Ovary (tissue), 9 donors: Measurements from ENCODE around the gene USP16. TPM values are rescaled to one million over a fixed set of nuclear protein-coding genes. Genes with fewer than 3 reads are reported as not detected.

Experiments
- DNase-seq, 5 donors: peaks; one replicate each; pipeline ENCODE4 v3.0.0-alpha.2; 2019 to 2020
- H3K27ac ChIP-seq, 2 donors: fragments of 200-600 bp; one replicate each; pipeline versions ENCODE4 v1.5.1 to v1.8.0; 2019 to 2022
- H3K27me3 ChIP-seq: fragments of 200-600 bp; one replicate; pipeline ENCODE4 v1.8.0; 2022
- H3K36me3 ChIP-seq: fragments of 200-600 bp; sonication (generic); one replicate; pipeline ENCODE4 v1.5.1; 2019
- H3K4me1 ChIP-seq: one replicate; pipeline ENCODE4 v1.8.1; 2013; ENCODE audit warnings: mild to moderate bottlenecking, moderate library complexity; ENCODE audit not compliant: insufficient read depth
- H3K4me3 ChIP-seq: fragments of 200-600 bp; sonication (generic); one replicate; pipeline ENCODE4 v1.5.1; 2017
- H3K9me3 ChIP-seq, 2 donors: fragments of 200-600 bp in 1 of 2; sonication (generic) in 1 of 2; one replicate each; pipeline versions ENCODE4 v1.5.1 to v1.8.1; 2013 to 2019; ENCODE audit warnings: mild to moderate bottlenecking in 1 of 2, moderate library complexity in 1 of 2
- CTCF ChIP-seq, 3 donors: fragments of 450-650 bp in 2 of 3; fragments of 200-600 bp in 1 of 3; IDR thresholded peaks; one replicate each; pipeline versions ENCODE4 v1.5.1 to v1.8.0; 2016 to 2022; ENCODE audit warnings: antibody characterized with exemption in 3 of 3, mild to moderate bottlenecking in 1 of 3
- EP300 ChIP-seq: sonication (generic); formaldehyde crosslinking; IDR thresholded peaks from one replicate; pipeline ENCODE4 v1.6.1; 2017; ENCODE audit warnings: antibody characterized with exemption
- POLR2A ChIP-seq: fragments of 450-650 bp; IDR thresholded peaks from one replicate; pipeline ENCODE4 v1.6.1; 2017; ENCODE audit warnings: antibody characterized with exemption, mild to moderate bottlenecking, moderate library complexity
- WGBS, 3 donors: extraction: QIAGEN DNeasy Blood & Tissue Kit in 1 of 3; methylation state at CpG; one replicate each; pipeline versions ENCODE4 v1.1.5 to v1.1.7; 2013 to 2017; 5-methylcytosine and 5-hydroxymethylcytosine counted together
- intact Hi-C, 4 donors: fragments of 100-400 bp; cut with DNase I; formaldehyde crosslinking; loops; one replicate each; pipeline versions ENCODE4 v1.11.0 to v1.15.1; 2022 to 2023
- polyA plus RNA-seq, 2 donors: library from polyadenylated mRNA; stranded (reverse); fragments of 200-250 nt in 1 of 2; fragments of 350-450 nt in 1 of 2; fragmentation: Illumina TruSeq in 1 of 2; extraction: RNeasy Lipid Tissue Mini Kit (QIAGEN cat#74804) in 1 of 2; gene quantifications; one replicate each; pipeline ENCODE4 v1.2.3, GENCODE V29; 2013 to 2014
- total RNA-seq, 7 donors: library from RNA; depleted of rRNA in 2 of 7; stranded (reverse); fragments of >200 nt in 2 of 7; fragmentation: NEBNext Ultra II Directional in 3 of 7; extraction: Animal tissue kit (Norgen Biotek cat#: 25700) in 3 of 7; gene quantifications; one replicate each; pipeline versions ENCODE4 v1.1.0 to v1.2.4, GENCODE V29; 2016 to 2023
- donor health status: DM: no; HTN: no; CAD: no; lungs with moderate emphysema.
- donor health status: DM: no; HTN: no; CAD: no.
- donor health status: Bipolar disorder and iron deficiency.
- donor health status: DM: yes; HTN: yes; CAD: no.
- donor health status: DM: no; HTN: no; CAD: no.
- donor health status: DM: yes; HTN: yes; CAD: no.

The USP16 gene
- total and polyA plus RNA-seq, 9 donors = 25.5 to 46.6 (median 31.9) TPM

GRCh38 chr21:29085106-29085752 is 60.8 kb downstream of the USP16 start:
- Histone ChIP-seq H3K4me3 (no peak overlapping the region), H3K27ac (no peak overlapping the region), H3K36me3 (no peaks in the 10 kb centered on the region), H3K27me3 (no peaks in the 10 kb centered on the region), H3K9me3 (no peaks in the 10 kb centered on the region), H3K4me1 (peaks cover 3% of the 10 kb centered on the region)
- DNase-seq = no peak
- TF ChIP-seq EP300 (no peak), CTCF (IDR thresholded peaks at IDR 0.05) (no peak), POLR2A (no peak)
- intact Hi-C loops = loop anchor here in 1 of 4 donors (5.0 kb wide), 1 partner anchor 287 kb away; no protein-coding TSS in a partner anchor
- 80 to 88% (median 83%) methylated on average over 8 of the region's 8 CpGs for WGBS, 3 donors

- TF ChIP-seq POLR2A (no peak), EP300 (no peak), CTCF (IDR thresholded peaks at IDR 0.05) (no peak)
- Histone ChIP-seq H3K27ac (no peak overlapping the region), H3K9me3 (no peaks in the 10 kb centered on the region), H3K4me3 (no peak overlapping the region), H3K4me1 (no peaks in the 10 kb centered on the region), H3K27me3 (no peaks in the 10 kb centered on the region), H3K36me3 (no peaks in the 10 kb centered on the region)
- WGBS, 3 donors = 4 to 12% (median 7%) methylated on average over 1 of the region's 1 CpG
- intact Hi-C loops = loop anchor here in 3 of 4 donors (5.0 to 10.0 kb wide), 2 partner anchors 281 to 284 kb away; no protein-coding TSS in a partner anchor
- no peak for DNase-seq
These were observed 66.6 kb downstream of the USP16 start for GRCh38 chr21:29091033-29091432.

GRCh38 chr21:29092102-29092959 is 67.9 kb downstream of the USP16 start:
- no peak for DNase-seq
- Histone ChIP-seq H3K4me3 (no peak overlapping the region), H3K9me3 (no peaks in the 10 kb centered on the region), H3K36me3 (no peaks in the 10 kb centered on the region), H3K27ac (no peak overlapping the region), H3K4me1 (no peaks in the 10 kb centered on the region), H3K27me3 (no peaks in the 10 kb centered on the region)
- WGBS, 3 donors = 60 to 70% (median 61%) methylated on average over 9 of the region's 9 CpGs
- TF ChIP-seq CTCF (IDR thresholded peaks at IDR 0.05) = no peak
- no peak for TF ChIP-seq EP300
- no peak for TF ChIP-seq POLR2A
- intact Hi-C loops = loop anchor here in 3 of 4 donors (5.0 to 10.0 kb wide), 2 partner anchors 280 to 282 kb away; no protein-coding TSS in a partner anchor

- DNase-seq = no peak
These were observed 71.9 kb downstream of the USP16 start for GRCh38 chr21:29096218-29097015.

More at GRCh38 chr21:29096218-29097015, 71.9 kb downstream of the USP16 start:
- Histone ChIP-seq H3K27me3 (no peaks in the 10 kb centered on the region), H3K4me1 (no peaks in the 10 kb centered on the region), H3K27ac (no peak overlapping the region), H3K9me3 (no peaks in the 10 kb centered on the region), H3K36me3 (no peaks in the 10 kb centered on the region), H3K4me3 (no peak overlapping the region)
- intact Hi-C loops = loop anchor here in 1 of 4 donors (10.0 kb wide), 1 partner anchor 278 kb away; no protein-coding TSS in a partner anchor
- 85 to 94% (median 86%) methylated on average over 8 of the region's 8 CpGs for WGBS, 3 donors
- TF ChIP-seq CTCF (IDR thresholded peaks at IDR 0.05) = no peak
- no peak for TF ChIP-seq POLR2A
- no peak for TF ChIP-seq EP300
